HG03064 (cell line): ENCODE data around the gene PROX2.

Experiments used
- ATAC-seq: cut with Tn5 transposase; IDR thresholded peaks from one replicate; pipeline ENCODE4 v1.9.1; 2021; ENCODE audit warnings: low read depth; ENCODE audit not compliant: unreplicated experiment

PROX2 gene

DNA sequence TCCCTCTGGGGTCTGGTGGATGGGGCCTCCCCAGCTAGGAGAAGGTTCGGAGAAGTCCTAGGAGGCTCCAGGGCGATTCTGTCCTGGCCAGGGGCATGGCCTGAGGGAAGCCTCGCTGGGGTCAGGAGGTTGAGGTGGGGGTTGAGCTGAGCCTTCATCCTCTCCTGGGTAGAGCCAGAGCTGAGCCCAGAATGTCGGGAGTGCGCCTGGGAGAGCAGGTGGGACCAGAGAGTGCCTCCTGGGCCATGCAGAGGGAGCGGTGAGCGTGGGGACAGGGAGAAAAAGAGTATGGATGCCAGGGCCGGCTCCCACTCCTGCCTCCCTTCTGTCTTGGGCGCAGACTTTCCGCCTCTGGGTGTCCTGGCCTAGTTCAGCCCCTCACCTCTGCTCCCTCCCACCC lies 34.0 kb upstream of the PROX2 start:
- ATAC-seq: no peak

DNA sequence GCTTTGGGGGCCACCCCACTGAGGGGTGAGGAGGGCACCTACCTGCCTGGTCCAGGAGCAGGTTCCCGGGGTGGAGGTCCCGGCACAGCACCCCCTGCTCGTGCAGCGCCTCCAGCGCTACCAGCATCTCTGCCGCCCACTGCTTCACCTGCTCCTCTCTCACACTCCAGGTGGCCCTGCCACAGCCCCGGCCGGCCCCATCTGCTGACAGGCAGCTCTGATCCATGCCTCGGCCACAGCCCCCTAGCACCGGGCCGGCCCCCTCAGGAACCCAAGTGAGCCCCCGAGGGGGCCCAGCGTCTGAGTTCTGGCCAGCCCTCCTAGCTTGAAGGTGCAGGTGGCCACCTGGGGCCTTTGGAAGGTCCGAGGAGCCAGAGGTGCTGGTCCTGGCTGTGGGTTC lies 33.6 kb upstream of the PROX2 start:
- ATAC-seq: no peak

DNA sequence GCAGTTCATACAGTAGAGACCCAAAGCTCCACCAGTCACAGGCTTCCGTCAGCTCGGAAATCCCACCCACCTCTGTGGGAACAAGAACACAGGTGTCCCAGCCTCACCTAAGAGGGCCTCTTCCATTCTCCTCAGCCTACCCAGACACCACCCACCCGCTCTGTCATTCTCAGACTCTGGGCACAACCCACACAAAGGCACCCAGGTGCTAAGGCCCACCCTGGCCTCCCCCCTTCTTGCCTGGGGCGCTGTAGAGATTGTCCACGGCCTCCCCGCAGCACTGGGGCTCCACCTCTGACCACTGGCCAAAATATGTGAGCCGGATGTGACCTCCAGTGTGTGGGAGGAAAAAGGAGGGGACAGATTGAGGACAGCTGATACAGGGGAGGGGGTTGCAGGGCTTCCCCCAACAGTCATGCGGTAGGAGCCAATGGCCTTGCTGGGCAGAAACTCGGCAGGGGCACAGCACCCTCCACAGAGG lies 33.0 kb upstream of the PROX2 start:
- ATAC-seq: no peak

DNA sequence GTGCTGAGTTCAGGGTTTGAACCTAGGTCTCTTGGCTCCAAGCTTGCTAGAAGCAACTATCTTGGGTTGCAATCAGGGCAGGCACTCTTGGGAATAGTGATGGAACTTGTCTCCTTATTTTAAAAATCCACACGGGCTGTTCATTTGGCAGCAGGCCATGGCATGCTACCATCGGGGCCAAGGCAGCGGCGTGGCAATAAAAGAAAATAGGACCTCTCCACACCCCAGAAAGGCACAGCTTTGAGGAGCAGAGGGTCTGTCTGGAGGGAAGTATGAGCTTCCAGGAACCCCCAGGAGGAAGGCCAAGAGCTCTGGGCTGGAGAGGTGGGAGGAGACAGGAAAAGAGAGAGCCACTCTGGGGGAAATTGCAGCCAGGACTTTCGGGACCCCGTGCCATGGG lies 31.8 kb upstream of the PROX2 start:
- no peak for ATAC-seq

DNA sequence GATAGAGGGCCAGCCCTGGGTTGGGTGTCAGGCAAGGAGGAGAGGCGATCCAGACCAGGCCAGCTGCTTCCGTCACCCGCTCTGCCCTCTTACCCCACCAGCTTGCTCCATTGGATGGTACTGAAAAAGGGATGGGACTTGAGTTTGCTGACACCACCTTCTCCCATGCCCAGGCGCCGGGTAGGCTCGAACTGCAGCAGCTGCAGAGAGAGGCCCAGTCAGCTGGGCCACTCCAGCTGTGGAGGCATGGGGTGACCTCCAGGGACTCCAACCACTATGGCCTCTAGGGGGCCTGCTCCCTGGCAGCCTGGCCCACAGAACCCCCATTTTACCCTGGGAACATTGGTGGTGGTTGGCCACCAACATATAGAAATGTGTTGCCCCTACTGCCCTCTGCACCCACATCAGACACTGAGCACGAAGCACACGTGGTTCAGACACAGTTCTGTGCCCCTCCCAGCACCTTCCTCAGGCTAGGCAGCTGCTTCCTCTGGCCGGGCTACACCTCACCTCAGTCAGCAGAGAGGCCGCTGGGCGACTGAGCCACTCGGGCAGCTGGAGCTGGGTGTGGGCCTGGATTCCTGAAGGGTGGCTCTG lies 31.1 kb upstream of the PROX2 start:
- no peak for ATAC-seq

- no peak for ATAC-seq
Measured at GRCh38 chr14:74905595-74906142, 29.7 kb upstream of the PROX2 start.

DNA sequence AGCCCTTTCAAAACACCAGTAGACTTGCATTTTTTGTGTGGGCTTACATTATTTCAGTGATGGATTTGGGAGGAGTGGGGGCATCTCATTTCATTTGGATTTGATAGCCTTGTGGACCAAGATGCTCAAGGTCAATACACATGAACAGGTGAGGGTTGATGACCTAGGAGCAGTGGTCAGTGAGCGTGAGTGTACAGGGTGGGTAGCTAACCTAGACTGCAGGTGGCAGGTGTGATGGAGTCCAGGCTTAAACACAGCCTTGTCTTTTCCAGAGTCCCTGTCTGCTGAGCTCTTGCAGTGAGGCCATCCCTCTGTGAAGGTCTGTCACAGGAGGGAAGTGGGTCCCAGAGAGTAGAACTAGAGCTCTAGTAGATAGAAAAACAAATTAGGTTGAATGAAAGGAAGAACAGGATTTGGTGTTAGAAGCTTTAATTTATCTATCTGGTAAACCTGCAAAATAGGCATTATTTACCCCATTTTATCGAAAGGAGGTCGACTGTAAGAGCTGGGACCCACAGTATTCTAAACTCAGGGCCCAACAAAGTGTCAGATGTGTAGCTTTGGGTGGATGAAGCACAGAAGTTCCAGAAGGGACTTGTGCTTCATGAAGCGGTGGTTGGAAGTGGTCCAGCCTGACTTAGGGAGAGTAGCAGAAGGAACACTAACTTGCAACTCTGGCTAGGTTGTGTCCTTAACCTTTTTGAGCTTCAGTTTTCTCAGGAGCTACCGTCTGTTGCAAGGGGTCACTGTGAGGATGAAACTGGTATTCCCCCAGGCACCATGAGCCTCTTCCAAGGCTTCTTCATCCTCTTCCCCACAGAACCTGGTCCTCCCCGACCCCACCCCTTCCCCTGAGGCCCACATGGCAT lies 28.9 kb upstream of the PROX2 start:
- no peak for ATAC-seq

- no peak for ATAC-seq
Measured at GRCh38 chr14:74902941-74903705, 27.2 kb upstream of the PROX2 start.

DNA sequence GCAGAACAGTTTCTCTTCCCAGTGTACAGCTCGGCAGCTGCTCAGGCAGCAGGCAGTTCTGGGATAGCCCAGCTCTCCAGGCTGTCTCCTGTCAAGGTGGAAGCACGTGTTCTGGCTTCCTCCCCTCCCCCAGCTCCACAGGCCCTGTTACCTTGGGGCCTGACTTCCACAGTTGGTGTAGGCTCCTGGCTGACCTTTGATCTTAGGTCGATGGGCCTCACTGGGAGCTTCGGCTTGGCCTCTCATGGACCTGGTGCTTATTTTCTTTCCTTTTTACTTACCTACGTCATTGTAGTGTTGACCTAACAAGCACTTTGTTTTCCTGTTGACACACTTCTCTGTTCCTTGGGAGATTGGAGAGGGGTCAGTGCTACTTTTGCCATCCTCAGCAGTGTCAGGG lies 22.7 kb upstream of the PROX2 start:
- no peak for ATAC-seq

DNA sequence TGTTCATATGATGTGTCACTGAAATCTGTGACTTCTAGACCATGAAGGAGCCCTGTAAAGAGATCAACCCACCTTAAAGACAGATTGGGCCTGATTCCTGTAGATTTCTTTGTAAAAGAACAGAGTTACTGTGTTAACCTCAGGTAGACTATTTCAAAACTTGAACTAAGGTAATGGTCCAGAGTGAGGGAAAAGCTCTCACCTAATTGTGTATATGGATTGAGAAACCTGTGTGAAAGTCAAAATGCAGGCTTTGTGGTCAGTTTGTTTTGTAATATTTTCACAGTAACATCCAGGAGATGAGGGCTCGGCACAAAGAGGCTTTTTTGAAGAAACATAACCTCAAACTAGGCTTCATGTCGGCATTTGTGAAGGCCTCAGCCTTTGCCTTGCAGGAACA lies 22.1 kb upstream of the PROX2 start:
- ATAC-seq: no peak

DNA sequence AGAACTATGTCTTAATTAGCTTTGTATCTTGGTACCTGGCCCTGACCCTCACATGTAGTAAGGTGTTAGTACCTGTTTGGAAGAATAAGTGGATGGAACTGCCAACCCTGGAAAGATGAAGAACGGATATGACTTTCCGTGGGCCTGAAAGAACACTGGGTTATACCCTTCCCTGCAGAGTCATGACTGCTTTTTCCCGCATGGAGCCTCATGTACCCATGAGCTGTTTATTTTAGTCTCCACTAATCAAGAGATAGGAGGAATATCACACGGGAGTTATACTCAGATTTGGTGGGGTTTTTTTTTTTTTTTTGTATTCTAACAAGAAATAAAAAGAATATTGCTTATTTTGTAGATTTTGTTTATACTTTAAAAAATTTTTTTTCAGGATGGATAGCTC lies 21.7 kb upstream of the PROX2 start:
- ATAC-seq: no peak

GRCh38 chr14:74896400-74896799 lies 20.5 kb upstream of the PROX2 start:
- no peak for ATAC-seq

GRCh38 chr14:74893614-74894091 lies 17.7 kb upstream of the PROX2 start:
- no peak for ATAC-seq

DNA sequence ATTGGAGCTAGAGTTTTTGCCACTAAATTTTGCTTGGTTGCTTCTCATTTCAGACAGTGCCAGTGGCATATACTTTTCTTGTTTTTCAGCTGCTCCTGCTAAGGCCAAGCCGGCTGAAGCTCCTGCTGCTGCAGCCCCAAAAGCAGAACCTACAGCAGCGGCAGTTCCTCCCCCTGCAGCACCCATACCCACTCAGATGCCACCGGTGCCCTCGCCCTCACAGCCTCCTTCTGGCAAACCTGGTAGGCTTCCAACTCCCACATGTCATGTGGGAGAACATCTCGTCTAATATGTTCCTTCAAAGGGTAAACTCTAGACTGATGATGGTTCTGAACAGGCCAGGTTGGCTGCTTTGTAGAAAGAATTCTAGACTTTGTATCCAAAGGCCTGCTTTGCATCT lies 16.8 kb upstream of the PROX2 start:
- no peak for ATAC-seq

DNA sequence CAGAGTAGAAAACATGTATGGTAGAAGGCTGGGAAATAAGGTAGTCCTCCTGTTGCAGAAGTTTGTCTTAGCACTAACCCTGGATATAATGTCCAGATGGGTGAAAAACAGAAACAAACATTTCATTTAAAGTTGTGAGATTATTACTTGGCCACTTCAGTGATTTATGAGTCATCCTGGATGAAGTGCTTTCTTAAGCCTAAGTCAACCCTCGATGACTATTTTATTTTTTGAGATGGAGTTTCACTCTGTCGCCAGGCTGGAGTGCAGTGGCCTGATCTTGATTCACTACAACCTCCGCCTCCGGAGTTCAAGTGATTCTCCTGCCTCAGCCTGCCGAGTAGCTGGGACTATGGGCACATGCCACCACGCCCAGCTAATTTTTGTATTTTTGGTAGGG lies 15.9 kb upstream of the PROX2 start:
- ATAC-seq: no peak

DNA sequence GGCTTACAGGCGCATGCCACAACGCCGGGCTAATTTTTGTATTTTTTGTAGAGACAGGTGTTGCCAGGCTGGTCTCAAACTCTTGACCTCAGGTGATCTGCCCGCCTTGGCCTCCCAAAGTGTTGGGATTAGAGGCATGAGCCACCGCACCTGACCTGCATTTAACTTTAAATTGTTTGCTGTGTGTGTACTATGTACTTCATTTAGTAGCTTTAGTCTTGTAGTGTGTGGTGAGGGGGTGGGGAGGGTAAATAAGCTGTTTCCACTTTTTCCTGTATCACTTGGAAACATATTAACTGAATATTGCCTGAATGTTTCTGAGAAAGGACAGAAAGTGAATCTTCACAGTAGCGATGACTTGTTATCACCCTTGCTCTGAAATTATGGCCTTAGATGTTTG lies 14.3 kb upstream of the PROX2 start:
- no peak for ATAC-seq

GRCh38 chr14:74888164-74889158 lies 12.5 kb upstream of the PROX2 start:
- ATAC-seq: no peak

- ATAC-seq: no peak
Measured at GRCh38 chr14:74886001-74886400, 10.1 kb upstream of the PROX2 start.

- ATAC-seq: peak; percentile 37
Measured at GRCh38 chr14:74882103-74882920, 6.4 kb upstream of the PROX2 start.
